A673 (cell line): ENCODE data around the gene PAX5. TPM values are rescaled to one million over a fixed set of nuclear protein-coding genes. Genes with fewer than 3 reads are reported as not detected.

Experiments
- BruUV-seq: library from RNA; stranded (reverse); fragments of 400-500 nt; replicated peaks from 2 replicates; lab custom pipeline; 2021; lab: Mats Ljungman, UMichigan
- CTCF ChIA-PET: fragments of 300-600 bp; sonication (Branson Sonifier 250); formaldehyde crosslinking; loops from one replicate; lab custom pipeline; 2022; ENCODE audit warnings: antibody characterized with exemption; lab: Charles Lee
- POLR2A ChIA-PET: fragments of 300-600 bp; sonication (Branson Sonifier 250); formaldehyde crosslinking; loops from one replicate; lab custom pipeline; 2022; ENCODE audit warnings: antibody characterized with exemption; ENCODE audit not compliant: low non-redundant PET; lab: Charles Lee
- DNase-seq: peaks from one replicate; pipeline ENCODE4 v3.0.0-alpha.2; 2015; ENCODE audit warnings: low spot score
- H3K27ac ChIP-seq: fragments of 200-600 bp; sonication (generic); 2 replicates; pipeline ENCODE4 v1.5.1; 2016; ENCODE audit warnings: mixed run types, low read depth, mild to moderate bottlenecking, mixed read lengths, antibody characterized with exemption, low read length; ENCODE audit not compliant: poor library complexity, severe bottlenecking
- H3K27me3 ChIP-seq: fragments of 200-600 bp; sonication (generic); replicated peaks from 2 replicates; pipeline ENCODE4 v1.6.1; 2017; ENCODE audit warnings: mixed run types, low read depth, mild to moderate bottlenecking, mixed read lengths, antibody characterized with exemption, low read length; ENCODE audit not compliant: insufficient read depth, poor library complexity
- H3K36me3 ChIP-seq: fragments of 200-600 bp; sonication (generic); 2 replicates; pipeline ENCODE4 v1.6.1; 2016; ENCODE audit warnings: mixed run types, mild to moderate bottlenecking, mixed read lengths, antibody characterized with exemption, low read length; ENCODE audit not compliant: insufficient read depth, poor library complexity, severe bottlenecking
- H3K4me1 ChIP-seq: fragments of 200-600 bp; sonication (generic); 2 replicates; pipeline ENCODE4 v1.6.1; 2017; ENCODE audit warnings: mixed run types, mild to moderate bottlenecking, mixed read lengths, antibody characterized with exemption, low read length; ENCODE audit not compliant: insufficient read depth, poor library complexity, severe bottlenecking
- H3K4me3 ChIP-seq: fragments of 200-600 bp; sonication (generic); 2 replicates; pipeline ENCODE4 v1.5.1; 2016; ENCODE audit warnings: low read depth, mixed run types, mild to moderate bottlenecking, mixed read lengths, low read length; ENCODE audit not compliant: poor library complexity, severe bottlenecking
- H3K9me3 ChIP-seq: fragments of 200-600 bp; sonication (generic); 2 replicates; pipeline ENCODE4 v1.6.1; 2016; ENCODE audit warnings: mixed run types, low read depth, mild to moderate bottlenecking, mixed read lengths, antibody characterized with exemption, low read length; ENCODE audit not compliant: poor library complexity, severe bottlenecking
- CTCF ChIP-seq: fragments of 300-800, 200-600 bp; sonication (generic); conservative IDR thresholded peaks from 2 replicates; pipeline ENCODE4 v1.5.1; 2017; ENCODE audit warnings: low read depth, mild to moderate bottlenecking, antibody characterized with exemption, low read length, moderate library complexity, mixed read lengths
- EZH2 ChIP-seq: fragments of 200-600 bp; sonication (generic); IDR thresholded peaks from 2 replicates; pipeline ENCODE4 v1.6.1; 2017; ENCODE audit warnings: borderline replicate concordance, low read depth, mild to moderate bottlenecking, mixed read lengths, antibody characterized with exemption, low read length; ENCODE audit not compliant: poor library complexity, severe bottlenecking
- intact Hi-C: fragments of 100-400 bp; cut with micrococcal nuclease; formaldehyde crosslinking; loops from one replicate; pipeline ENCODE4 v1.10.0; 2022; ENCODE audit not compliant: unreplicated experiment
- total RNA-seq: library from RNA; stranded (reverse); gene quantifications from 2 replicates; pipeline ENCODE4 v1.2.3, GENCODE V29; 2021

The PAX5 gene
- total RNA-seq, 1 experiment from 2014 or later, result 5.5 TPM

- H3K9me3 ChIP-seq, result no peaks in the 10 kb centered on the region
- no TSS peak for BruUV-seq
- no peaks in the 10 kb centered on the region for H3K36me3 ChIP-seq
- H3K4me3 ChIP-seq, result no peak overlapping the region
- TF ChIP-seq CTCF (no peak), EZH2 (no peak)
- ChIA-PET POLR2A (no interaction called here), CTCF (interaction anchor here (1.5 kb wide), 1 partner anchor 327 kb away, joined by 10 read pairs; no protein-coding TSS in a partner anchor)
- no peak for DNase-seq
- H3K27ac ChIP-seq, result no peak overlapping the region
- H3K4me1 ChIP-seq, result peaks cover 25% of the 10 kb centered on the region
- H3K27me3 ChIP-seq, result no peaks in the 10 kb centered on the region
- intact Hi-C loops, result loop anchor here (1.0 to 10.0 kb wide), 3 partner anchors 266 to 388 kb away; no protein-coding TSS in a partner anchor
Observed at GRCh38 chr9:36996706-36997086, 37.4 kb downstream of the PAX5 start.

- no peaks in the 10 kb centered on the region for H3K27me3 ChIP-seq
- POLR2A ChIA-PET, result no interaction called here
Observed at GRCh38 chr9:36995927-36996705, 38.0 kb downstream of the PAX5 start.

More at GRCh38 chr9:36995927-36996705, 38.0 kb downstream of the PAX5 start:
- peak; percentile 89 for DNase-seq
- Histone ChIP-seq H3K4me1 (peaks cover 19% of the 10 kb centered on the region), H3K9me3 (peaks cover 4% of the 10 kb centered on the region), H3K4me3 (no peak overlapping the region), H3K27ac (no peak overlapping the region), H3K36me3 (no peaks in the 10 kb centered on the region)
- no TSS peak for BruUV-seq
- intact Hi-C loops, result loop anchor here (1.0 to 10.0 kb wide), 3 partner anchors 267 to 389 kb away; no protein-coding TSS in a partner anchor
- CTCF ChIA-PET, result interaction anchor here (0.5 to 1.5 kb wide), 16 partner anchors 13 to 415 kb away, joined by 3 to 12 read pairs (median 4); no protein-coding TSS in a partner anchor
- no peak for TF ChIP-seq EZH2
- TF ChIP-seq CTCF, result peak; percentile 89
